Right lung (tissue), 5 donors: Measurements from ENCODE around the gene DRC3. TPM values are rescaled to one million over a fixed set of nuclear protein-coding genes. Genes with fewer than 3 reads are reported as not detected.
"Not testable (repeated sequence)": the region's sequence is repeated elsewhere in the genome, so short reads cannot be mapped to it uniquely, and the experiment has no call there.

Experiments used
- DNase-seq, 2 donors: peaks; one replicate each; pipeline ENCODE4 v3.0.0-alpha.2; 2013
- polyA plus RNA-seq, 5 donors: library from polyadenylated mRNA; unstranded; fragments of 120-200 nt; gene quantifications; one replicate each; pipeline versions ENCODE4 v1.2.1 to v1.2.3, GENCODE V29; 2013; ENCODE audit warnings: inconsistent platforms in 1 of 5, low replicate concordance in 1 of 5; ENCODE audit not compliant: insufficient read length in 5 of 5, insufficient read depth in 1 of 5

Gene DRC3
- polyA plus RNA-seq, 5 donors, result 15.7 to 21.6 (median 18.2) TPM

GRCh38 chr17:17990282-17990681, 17.6 kb downstream of the DRC3 start:
- no peak for DNase-seq

DNA sequence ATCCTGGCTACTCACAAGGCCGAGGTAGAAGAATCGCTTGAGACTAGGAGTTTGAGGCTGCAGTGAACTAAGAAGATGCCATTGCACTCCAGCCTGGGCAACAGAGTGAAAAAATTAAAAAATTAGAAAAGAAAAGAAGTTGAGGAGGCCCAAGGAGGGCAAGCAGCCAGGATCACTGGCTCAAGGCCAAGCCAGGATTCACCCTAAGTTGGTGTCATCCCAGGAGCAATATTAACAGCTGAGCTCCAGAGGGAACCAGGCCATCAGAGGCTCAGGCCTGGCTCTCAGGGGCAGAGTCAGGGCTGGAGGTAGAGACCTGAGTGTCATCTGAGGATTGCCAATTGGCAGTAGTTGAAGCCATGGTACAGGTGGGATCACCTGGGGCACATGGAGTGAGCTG, 20.7 kb downstream of the DRC3 start:
- DNase-seq, result no peak

DNA sequence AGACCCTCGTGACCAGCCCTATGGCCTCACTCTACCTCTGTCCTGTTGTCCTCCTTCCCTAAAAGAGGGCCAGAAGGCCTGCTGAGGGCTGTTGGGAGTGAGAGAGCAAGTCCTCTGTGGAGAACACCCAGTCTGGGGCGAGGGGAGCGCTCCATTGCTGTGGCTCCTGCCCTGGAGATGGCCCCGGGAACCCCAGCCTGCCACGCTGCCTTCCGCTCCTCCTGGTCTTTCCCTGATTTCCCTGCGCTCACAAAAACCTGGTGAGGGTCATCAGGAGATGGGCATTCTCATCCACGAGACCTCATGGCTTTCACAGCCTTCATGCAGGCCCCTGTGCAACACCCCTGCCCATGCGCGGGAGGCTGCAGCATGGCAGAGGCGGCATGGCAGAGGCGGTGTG, 21.2 kb downstream of the DRC3 start:
- DNase-seq, result no peak

DNA sequence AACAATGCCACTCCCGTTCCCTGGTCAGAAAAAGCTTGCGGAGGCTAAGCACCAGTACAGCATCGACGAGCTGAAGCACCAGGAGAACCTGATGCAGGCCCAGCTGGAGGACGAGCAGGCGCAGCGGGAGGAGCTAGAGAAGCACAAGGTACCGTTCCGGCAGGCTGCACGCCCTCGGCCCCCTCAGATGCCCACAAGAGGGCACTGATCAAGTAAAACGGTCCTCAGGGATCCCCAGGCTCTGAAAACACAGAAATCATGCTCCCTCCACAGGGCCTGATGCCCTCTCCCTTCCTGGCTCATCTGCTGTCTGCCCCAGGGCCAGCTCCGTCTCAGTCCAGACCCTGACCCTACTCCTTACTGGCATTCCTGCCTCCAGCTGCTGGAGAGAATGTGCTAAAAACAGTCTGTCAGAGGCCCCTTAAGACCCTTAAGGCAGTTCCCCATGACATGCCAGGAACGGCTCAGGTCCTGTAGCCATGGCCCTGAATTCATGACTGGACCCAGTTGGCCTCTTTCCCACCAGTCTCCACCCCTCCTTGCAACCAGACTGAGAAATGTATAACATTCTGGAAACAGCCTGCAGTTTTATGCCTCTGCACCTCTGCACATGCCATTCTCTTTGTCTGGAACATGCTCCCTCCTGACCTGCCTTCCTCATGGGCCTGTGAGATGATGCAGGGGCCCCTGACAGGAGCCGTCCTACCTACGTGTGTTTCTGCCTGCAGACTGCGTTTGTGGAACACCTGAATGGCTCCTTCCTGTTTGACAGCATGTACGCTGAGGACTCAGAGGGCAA, 21.8 kb downstream of the DRC3 start:
- DNase-seq, result no peak

DNA sequence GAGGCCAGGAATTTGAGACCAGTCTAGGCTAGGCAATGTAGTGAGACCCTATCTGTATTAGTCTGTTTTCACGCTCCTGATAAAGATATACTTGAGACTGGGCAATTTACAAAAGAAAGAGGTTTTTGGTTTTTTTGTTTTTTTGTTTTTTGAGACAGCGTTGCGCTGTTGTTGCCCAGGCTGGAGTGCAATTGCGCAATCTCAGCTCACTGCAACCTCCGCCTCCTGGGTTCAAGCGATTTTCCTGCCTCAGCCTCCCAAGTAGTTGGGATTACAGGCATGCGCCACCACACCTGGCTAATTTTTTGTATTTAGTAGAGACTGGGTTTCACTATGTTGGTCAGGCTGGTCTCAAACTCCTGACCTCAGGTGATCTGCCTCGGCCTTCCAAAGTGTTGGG, 23.2 kb downstream of the DRC3 start:
- DNase-seq, result not testable (repeated sequence)

DNA sequence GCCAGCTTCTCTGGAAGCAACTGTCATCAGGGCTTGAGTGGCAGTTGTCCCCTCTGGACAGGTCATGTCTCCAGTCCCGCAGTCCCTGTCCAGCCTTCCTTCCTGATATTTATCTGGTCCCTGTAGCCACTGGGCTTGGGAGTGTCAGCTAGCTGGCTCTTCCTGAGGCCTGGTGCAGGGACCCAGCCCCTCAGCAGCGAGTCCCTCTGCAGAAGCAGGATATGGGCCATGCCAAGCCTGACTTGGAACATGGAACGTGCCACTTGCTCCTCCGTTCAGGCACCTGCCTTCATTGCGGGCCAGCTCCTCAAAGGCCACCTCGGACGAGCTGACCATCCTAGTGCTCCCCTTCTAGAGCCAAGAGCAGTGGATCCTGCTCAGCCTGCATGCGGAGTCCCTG, 26.3 kb downstream of the DRC3 start:
- DNase-seq, result no peak

GRCh38 chr17:17999364-18000029, 26.8 kb downstream of the DRC3 start:
- DNase-seq, result no peak

- no peak for DNase-seq
These were observed 27.4 kb downstream of the DRC3 start for GRCh38 chr17:18000030-18000408.

GRCh38 chr17:18002171-18002570, 29.5 kb downstream of the DRC3 start:
- DNase-seq, result no peak

GRCh38 chr17:18004345-18004744, 31.7 kb downstream of the DRC3 start:
- DNase-seq, result no peak

- DNase-seq, result no peak
These were observed 32.2 kb downstream of the DRC3 start for GRCh38 chr17:18004884-18005305.

DNA sequence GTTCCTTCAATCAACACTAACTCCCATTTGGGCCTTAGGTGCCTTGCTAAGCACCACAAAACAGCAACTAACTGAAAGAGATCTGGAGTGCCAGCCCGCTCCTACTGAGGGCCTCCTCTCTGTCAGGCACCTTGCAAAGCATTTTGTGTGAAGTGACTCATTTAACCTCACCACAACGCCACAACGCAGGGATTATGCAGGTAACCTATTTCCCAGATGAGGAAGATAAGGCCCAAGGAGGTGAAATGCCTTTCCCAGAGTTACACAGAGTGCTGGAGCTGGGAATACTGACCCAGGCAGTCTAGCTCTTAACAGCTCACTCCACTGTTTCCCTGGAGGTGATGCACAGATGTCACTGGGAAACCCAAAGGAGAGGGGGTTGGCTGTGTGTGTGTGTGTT, 32.8 kb downstream of the DRC3 start:
- DNase-seq, result no peak

GRCh38 chr17:18006495-18007239, 34.0 kb downstream of the DRC3 start:
- DNase-seq, result no peak

DNA sequence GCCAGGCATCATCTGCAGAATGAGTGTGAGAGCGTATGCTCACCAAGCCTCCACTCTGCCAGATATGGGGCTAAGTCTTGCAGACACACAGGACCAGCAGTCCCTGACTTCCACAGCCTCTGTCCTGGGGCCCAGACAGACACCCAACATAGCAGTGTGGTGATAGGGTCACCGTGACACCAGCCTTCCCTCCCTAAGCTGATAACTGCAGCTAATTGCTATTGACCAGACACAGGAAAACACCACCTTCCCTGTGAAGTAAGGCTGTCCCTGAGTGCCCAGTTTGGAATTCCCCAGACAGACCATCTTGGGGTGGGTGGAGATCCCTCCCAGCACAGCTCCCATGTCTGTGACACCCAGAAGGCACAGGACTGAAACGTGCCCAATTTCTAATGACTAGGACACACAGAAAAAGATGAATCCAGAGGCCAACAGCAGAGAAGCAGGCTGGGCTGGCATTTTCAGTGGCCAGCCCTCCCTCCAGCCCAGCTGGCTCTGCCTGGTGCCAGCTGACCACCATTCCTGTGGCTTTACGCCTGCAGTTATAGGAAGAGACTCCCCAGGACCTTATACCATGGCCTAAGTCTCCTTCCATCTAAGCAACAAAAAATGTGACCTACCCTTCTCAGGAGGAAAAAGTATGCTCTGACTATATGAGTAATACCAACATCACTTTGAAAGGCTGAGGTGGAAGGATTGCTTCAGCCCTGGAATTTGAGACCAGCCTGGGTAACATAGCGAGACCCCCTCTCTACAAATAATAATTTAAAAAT, 36.0 kb downstream of the DRC3 start:
- DNase-seq, result no peak

- no peak for DNase-seq
These were observed 37.2 kb downstream of the DRC3 start for GRCh38 chr17:18009609-18010420.

DNA sequence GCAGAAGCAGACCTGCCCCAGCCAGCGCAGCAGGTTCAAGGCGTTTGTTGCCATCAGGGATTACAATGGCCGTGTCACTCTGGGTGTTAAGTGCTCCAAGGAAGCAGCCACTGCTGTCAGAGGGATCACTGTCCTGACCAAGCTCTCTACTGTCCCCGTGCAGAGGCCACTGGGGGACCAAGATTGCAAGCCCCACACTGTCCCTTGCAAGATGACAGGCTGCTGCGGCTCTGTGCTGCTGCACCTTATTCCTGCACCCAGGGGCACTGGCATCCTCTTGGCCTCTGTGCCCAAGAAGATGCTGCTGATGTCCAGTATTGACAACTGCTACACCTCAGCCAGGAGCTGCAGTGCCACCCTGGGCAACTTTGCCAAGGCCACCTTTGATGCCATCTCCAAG, 38.6 kb downstream of the DRC3 start:
- DNase-seq, result no peak

- no peak for DNase-seq
These were observed 41.3 kb downstream of the DRC3 start for GRCh38 chr17:18014006-18014405.

- DNase-seq, result no peak
These were observed 42.9 kb downstream of the DRC3 start for GRCh38 chr17:18015593-18015992.

DNA sequence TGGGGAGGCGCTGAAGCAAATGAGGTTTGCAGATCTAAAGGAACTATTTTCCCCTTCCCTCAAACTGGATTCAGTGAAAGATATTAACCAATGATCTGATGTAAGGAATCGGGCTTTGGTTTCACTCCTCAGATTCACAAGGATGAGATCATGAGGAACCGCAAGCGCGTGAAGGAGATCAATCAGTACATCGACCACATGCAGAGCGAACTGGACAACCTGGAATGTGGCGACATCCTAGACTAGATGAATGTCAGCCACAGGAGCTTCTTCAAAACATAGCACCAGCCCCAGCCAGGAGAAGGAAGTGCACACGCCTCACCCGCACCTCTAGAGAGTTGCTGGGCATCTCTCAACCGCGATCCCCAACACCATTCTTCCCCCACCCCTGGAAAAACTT, 43.8 kb downstream of the DRC3 start:
- no peak for DNase-seq

- DNase-seq, result no peak
These were observed 45.3 kb downstream of the DRC3 start for GRCh38 chr17:18017958-18018357.

- no peak for DNase-seq
These were observed 45.8 kb downstream of the DRC3 start for GRCh38 chr17:18018411-18018921.
